Stimulated activated CD8-positive, alpha-beta memory T cell treated with anti-CD3 and anti-CD28 coated beads, Interleukin-2, amount 100 ng/mL, for 1 hour (primary cell): ENCODE data around the gene C1QTNF3.

Experiments
- DNase-seq, 2 donors: peaks; one replicate each; pipeline ENCODE4 v3.0.0-alpha.2; 2020; ENCODE audit warnings: low read depth in 2 of 2

The C1QTNF3 gene

DNA sequence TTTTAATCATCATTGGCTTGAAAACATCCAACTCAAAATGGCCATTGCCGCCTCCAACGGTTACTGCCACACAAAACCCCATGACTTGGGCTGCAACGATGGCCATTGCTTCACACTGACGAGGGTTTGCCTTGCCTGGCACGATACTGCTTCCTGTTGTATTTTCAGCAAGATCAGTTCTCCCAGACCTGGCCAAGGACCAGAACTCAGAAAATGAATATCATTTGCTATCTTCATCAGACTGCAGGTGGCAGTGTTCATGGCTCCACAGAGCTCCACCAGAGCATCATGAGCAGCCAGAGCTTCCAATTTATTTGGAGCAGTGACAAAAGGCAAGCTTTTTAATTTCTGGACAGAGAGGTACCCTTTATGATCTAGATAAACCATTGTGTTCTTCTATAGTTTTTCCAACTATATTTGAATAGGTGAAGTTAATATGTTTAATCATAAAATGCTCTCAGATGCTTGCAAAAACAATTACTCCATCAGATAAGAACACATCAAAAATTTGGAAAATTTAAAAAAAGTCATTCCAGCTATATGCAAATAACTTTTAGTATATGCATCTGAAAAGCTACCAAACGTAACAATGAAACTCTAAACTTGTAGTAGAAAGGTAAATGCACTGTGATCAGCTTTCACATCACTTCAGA lies 45.6 kb downstream of the C1QTNF3 start:
- no peak for DNase-seq

- DNase-seq = no peak
These were observed 47.1 kb downstream of the C1QTNF3 start for GRCh38 chr5:33995865-33996264.

DNA sequence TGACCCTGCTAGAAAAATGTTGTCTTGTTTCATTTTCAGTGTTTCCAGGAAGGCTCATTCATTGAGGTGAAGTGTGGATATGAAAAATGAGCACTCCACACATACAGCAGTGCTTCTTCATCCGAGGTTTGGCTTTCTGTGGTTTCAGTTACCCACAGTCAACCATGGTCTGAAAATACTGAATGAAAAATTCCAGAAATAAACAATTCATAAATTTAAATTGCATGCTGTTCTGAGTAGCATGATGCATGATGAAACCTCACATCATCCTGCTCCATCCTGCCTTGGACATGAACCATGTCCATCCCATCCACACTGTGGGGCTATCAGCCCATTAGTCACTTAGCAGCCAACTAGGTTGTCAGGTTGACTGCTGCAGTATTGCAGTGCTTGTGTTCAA lies 48.2 kb downstream of the C1QTNF3 start:
- DNase-seq = no peak

DNA sequence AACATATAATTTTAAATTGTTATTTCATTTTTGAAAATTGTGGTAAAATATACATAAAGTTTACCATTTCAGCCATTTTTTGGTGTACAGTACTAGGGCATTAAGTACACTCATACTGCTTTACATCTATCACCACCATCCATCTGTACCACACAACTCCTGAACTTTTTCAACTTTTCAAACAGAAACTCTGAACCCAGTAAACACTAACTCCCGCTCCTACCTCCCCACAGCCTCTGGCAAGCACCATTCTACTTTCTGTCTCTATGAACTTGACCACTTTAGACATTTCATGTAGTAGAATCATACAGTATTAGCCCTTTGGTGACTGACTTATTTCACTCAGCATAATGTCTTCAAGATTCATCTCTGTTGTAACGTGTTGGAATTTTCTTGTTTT lies 50.1 kb downstream of the C1QTNF3 start:
- no peak for DNase-seq

DNA sequence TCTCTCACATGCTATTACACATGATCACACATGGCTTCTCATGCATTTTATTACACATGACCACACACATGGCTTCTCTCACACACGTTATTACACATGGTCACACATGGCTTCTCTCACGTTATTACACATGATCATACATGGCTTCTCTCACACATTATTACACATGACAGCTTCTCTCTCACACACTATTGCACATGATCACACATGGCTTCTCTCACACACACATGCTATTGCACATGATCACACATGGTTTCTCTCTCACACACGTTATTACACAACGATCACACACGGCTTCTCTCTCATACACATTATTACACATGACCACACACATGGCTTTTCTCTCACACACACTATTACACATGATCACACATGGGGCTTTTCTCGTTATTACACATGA lies 57.6 kb downstream of the C1QTNF3 start:
- DNase-seq = no peak

GRCh38 chr5:33984671-33985124 lies 58.3 kb downstream of the C1QTNF3 start, which contains the start of gene SLC45A2:
TSS of gene SLC45A2 (minus strand) at chr5:33984693. CDS start at chr5:33984583, 110 bp downstream.
- no peak for DNase-seq

DNA sequence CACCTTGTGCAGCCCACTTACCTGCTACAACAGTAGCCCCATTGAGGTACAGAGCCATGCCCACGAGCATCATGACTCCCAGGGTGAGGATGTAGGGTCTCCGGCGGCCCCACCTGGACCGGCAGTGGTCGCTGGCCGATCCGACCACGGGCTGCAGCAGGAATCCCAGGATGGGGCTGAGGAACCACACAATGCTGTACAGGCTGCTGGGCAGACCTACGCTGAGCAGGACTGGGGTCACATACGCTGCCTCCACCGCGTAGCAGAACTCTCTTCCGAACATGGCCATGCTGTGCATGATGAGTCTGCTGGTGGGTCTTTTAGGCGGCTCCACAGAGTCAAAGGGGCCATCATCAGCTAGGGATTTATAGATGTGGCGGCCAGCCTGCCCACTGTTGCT lies 58.8 kb downstream of the C1QTNF3 start:
- DNase-seq = no peak

- no peak for DNase-seq
These were observed 61.4 kb downstream of the C1QTNF3 start for GRCh38 chr5:33981408-33982162.

- DNase-seq = no peak
These were observed 63.0 kb downstream of the C1QTNF3 start for GRCh38 chr5:33980030-33980429.

GRCh38 chr5:33978306-33978705 lies 64.7 kb downstream of the C1QTNF3 start:
- no peak for DNase-seq

GRCh38 chr5:33976307-33976706 lies 66.7 kb downstream of the C1QTNF3 start:
- DNase-seq = no peak

DNA sequence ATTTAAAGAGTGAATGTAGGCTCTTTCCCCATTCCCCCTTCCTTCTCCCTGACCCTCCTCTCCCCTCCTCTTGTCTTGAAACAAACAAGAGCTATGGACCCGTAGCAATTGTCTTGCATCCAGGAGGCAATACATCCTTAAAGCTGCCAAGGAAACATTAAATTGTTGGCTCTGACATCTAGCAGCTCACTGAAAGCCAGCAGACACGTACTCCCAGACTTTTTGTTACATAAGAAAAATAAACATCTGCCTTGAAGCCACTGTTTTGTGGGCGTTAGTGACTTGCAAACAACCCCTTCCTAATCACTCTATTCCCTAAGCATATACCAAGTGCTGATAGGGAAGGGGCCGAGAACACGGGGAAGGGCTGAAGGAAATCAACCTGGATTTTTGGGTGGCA lies 67.2 kb downstream of the C1QTNF3 start:
- DNase-seq = no peak

DNA sequence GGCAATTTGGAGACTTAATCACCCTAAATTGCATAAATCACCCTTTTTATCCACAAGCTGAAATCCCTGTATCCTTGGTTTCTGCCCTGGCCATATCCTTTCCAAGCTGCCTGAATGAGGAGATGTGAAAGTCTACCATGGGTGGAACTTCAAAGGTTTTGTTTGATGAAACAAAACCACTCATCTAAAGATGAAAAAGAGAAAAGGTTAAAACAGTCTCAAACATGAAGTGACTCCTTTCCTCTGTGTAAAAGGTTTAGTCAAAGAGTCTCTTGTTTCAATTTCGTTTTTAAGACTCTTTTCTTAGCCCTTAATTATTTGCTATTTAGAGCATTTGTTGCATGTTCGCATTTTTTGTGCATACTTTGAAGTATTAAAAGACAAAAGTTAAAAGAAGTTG lies 69.7 kb downstream of the C1QTNF3 start:
- DNase-seq = no peak

DNA sequence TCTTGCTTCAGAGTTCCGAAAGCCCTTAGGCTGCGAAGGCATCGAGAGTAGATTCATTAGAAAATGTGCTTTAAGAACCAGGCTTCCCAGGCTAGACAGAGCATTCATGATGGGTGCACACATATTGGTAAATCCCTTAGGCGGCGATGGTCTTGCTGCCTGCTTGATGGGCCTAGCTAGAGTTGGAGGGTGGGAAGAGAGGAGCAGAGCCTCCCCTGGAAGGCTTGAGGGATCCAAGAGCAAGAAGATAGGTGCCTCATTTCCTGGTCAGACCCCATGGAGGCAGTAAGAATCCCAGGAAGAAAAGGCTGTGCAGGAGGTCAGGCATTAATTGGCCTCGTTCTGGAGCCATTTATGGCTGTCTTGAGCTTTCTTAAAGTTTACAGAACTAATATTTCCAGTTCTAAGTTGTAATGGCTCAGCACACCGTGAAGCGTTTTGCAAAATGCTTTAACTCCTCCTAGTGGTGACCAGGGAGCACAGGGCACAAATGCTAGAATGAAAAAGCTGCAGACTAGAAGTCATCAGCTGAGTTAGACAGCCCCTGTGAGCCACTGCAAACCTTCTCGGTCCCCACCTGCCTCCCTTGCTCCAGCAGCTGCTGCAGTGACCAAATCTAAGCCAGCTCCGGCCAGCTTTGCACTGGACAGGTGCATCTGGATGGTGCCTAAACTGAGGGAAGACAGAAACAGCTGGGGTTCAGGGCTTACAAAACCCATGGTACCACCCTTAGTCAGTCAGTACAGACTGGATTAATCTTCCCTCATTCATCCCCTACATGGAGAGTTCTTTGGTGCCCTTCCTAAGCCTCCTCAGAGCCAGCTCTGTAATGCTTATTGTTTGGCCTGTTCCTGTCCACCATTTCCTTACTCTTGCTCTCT lies 73.2 kb downstream of the C1QTNF3 start:
- no peak for DNase-seq

- DNase-seq = no peak
These were observed 74.6 kb downstream of the C1QTNF3 start for GRCh38 chr5:33968211-33969005.
